Measurements from ENCODE around the gene EI24. TPM values are rescaled to one million over a fixed set of nuclear protein-coding genes. Genes with fewer than 3 reads are reported as not detected.
A peak's percentile ranks its signal among the peaks of the same experiment; 100 is the strongest.
"Not testable (repeated sequence)": the region's sequence is repeated elsewhere in the genome, so short reads cannot be mapped to it uniquely, and the experiment has no call there.

EI24 gene
- 88.4 and 100 TPM in 2 replicates for total RNA-seq (2014; rRNA removed)
- polyA plus RNA-seq (2012) = 77.2 TPM

DNA sequence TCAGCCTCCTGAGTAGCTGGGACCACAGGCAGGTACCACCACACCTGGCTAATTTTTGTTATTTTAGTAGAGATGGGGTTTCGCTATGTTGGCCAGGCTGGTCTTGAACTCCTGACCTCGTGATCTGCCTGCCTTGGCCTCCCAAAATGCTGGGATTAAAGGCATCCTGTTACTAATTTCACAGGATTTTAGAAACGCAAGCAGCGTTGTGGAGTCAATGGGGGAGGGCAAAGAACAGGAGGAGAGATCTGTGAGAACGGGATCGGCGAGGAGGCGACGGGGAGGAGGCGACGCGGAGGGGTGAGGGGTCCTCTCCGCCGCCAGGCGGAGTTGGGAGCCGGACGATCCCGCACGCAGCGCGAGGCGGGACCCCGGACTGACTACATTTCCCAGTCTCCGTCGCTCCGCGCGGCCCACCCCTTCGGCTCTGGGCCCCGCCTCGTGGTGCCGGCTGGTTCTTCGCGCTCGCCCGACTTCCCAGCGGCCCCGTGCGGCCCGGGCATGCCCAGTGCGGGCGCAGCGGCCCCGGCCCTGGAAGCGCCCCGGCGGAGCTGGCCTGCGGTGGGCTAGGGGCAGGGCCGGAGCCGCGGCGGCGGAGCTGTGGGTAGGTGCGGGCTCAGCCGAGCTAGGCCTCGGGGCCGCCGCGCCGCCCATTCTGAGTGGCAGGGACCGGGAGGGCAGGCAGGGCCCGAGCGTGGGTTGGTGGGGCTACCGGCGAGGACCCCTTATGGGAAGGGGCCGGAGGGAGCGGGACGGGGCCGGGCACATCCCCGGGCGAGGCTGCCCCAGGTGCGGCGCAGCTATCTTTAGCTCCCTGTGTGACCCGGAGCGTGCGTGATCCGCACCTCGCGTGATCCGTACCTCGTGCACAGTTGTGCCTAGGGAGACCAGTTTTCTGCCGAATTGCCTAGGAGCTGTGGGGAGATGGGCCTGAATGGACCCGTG, at the start of gene EI24:
EI24 (plus strand) TSS at position 508 of the 945 bp plus-strand sequence. CDS start 3,051 bp downstream, outside the sequence.
- DNase-seq (ENCODE audit: low read depth) = peak; percentile 90

DNA sequence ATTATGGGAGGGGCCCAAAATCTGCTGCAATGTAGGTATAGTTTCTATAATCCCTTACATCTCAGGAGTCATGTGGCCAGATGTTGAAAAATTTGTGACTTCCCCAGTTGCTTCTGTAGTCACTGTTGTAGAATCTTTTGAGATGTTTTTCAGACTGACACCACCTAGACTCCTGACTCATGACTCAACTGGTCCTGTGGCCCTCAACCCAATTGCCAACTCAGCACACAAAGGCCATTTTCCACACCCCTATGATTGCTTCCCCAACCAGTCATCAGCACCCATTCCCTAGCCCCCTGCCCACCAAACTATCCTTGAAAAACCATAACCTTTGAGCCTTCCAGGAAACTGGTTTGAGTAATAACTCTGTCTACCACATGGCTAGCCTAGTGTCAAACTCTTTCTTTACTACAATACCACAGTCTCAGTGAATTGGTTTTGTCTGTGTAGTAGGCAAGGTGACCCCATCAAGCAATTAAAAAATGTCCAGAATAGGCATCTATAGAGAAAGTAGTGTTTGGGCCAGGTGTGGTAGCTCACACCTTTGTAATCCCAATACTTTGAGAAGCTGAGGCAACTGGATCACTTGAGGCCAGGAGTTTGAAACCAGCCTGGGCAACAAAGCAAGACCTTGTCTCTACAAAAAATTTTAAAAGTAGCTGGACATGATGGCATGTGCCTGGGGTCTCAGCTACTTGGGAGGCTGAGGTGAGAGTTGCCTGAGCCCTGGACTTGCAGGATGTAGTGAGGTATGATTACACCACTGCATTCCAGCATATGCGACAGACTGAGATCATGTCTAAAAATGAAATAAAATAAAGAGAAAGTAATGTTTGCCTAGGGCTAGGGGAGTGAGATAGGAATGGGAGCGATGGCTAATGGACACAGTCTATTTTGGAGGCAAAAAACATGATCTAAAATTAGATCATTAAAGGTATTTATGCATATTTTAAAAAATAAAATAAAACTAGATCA, 49.1 kb upstream of the EI24 start:
- no peak for DNase-seq (ENCODE audit: low read depth)

DNA sequence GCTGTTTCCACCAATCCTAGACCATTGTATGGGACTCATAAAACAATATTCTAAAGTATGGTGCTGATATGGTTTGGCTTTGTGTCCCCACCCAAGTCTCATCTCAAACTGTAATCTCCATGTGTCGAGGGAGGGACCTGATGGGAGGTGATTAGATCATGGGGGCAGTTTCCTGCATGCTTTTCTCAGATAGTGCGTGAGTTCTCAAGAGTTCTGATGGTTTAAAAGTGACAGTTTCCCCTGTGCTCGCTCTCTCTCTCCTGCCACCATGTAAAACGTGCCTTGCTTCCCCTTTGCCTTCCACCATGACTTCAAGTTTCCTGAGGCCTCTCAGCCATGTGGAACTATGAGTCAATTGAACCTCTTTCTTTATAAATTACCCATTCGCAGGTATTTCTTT, 44.0 kb upstream of the EI24 start:
- no peak for DNase-seq (ENCODE audit: low read depth)

DNA sequence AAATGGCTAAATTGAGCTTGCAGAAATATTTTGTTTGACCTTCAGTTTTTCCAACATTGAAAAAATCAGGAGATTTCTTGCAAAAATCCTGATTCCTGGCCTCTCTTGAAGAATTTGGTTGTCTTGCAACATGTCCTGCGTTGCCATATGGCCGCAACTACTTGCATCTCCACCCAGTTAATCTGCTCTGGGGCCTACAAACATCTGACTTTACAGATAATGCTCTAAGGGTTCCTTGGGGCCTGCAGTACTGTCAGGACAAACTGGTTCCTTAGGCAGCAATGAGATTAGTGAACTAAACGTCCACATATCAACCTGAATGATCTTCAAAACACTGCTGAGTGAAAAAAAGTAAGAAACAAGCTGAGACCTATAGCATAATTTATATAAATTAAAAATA, 36.6 kb upstream of the EI24 start:
- no peak for DNase-seq (ENCODE audit: low read depth)

DNA sequence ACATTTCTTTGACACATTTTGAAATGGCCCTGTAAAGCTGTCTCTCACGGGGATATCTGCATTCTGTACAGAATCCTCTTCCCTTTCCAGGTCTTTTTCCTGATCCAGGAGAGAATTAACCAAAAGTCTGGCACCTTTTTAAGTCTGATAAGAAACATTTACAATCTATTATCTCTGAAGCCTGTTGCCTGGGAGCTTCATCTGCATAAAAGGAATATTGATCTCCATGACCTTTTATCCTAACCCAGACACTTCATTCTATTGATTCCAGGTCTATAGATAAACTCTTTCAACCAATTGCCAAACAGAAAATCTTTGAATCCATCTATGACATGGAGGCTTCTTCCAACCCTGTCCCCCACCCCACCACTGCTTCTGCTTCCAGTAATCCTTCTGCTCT, 33.7 kb upstream of the EI24 start:
- DNase-seq (ENCODE audit: low read depth) = no peak

DNA sequence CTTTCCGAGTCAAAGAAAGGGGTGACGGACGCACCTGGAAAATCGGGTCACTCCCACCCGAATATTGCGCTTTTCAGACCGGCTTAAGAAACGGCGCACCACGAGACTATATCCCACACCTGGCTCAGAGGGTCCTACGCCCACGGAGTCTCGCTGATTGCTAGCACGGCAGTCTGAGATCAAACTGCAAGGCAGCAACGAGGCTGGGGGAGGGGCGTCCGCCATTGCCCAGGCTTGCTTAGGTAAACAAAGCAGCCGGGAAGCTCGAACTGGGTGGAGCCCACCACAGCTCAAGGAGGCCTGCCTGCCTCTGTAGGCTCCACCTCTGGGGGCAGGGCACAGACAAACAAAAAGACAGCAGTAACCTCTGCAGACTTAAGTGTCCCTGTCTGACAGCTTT, 32.4 kb upstream of the EI24 start:
- not testable (repeated sequence) for DNase-seq (ENCODE audit: low read depth)

DNA sequence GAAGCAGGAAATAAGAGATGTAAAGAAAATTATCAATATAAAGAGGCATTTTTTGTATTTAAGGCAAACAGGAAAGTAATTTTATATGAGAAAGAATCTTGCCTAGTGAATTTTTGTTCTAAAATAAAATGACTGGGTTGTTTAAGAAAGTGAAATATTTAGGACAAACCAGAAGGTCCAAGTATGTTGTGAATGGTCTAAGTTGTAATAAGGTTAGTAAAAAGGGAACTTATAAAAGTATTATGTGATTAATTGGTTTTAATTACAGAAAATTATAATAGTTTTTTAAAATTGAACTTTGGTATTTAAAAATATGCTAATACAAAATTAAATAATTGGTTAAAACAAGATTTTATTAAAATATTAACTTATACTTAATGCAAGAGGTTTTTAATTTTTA, 26.6 kb upstream of the EI24 start:
- DNase-seq (ENCODE audit: low read depth) = peak; percentile 9

DNA sequence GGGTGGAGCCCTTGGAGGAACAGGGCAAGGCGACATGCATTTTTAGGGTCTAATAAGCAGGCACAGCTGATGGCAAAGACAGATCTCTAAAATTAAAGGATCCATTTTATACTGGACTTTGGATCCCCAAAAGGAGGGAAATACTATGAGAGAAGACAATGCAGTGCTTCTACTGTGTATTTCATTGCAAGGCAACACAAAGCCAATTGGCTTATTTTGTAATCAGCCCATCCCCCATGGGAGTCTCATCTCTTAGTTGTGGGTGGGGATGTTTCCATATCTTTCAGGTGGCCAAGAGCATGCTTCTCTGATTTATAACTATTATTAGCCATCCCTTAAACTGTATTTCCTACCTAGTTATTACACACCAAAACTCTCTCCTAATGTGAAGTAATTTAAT, 18.5 kb upstream of the EI24 start:
- no peak for DNase-seq (ENCODE audit: low read depth)

DNA sequence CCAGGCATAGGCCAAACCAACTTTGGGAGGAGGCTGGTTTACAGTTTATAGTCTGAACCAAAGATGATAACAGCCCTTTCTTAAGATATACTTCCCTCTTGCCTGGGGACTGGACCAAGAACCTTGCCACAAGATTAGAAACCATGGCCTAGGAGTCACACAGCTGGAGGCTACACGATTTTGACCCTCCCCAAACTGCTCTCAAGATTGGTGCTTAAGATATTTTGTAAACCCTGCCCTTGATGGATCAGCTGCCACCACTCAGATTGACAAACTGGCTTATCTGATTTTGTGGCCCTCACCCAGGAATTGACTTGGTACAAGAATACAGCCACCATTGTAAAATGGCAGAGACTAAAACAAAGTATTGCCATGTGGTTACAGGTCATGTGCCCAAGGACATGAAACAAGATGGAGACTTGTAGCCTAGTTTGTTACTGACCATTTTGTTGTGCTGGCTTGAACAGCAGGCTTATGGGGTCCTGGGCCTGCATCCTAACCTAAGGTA, 17.4 kb upstream of the EI24 start:
- no peak for DNase-seq (ENCODE audit: low read depth)

DNA sequence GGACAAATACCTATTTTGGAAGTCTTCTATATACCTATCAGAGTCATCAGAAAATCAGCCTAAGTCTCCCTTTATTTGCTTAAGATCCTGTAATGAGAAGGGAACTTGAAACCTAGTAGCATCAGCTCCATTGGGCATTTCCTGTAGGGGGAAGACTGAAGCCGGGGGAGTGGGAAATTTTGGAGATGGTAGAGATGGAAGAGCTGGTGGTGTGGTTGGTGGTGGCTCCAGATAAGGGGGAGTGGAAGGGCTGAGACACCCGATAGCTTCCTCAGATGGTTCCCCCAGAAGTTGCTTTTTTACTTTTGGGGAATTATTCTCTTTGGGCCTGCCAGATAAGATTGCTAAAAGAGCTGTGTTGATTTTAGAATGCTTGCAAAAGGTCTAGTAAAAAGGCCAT, 16.4 kb upstream of the EI24 start:
- no peak for DNase-seq (ENCODE audit: low read depth)

DNA sequence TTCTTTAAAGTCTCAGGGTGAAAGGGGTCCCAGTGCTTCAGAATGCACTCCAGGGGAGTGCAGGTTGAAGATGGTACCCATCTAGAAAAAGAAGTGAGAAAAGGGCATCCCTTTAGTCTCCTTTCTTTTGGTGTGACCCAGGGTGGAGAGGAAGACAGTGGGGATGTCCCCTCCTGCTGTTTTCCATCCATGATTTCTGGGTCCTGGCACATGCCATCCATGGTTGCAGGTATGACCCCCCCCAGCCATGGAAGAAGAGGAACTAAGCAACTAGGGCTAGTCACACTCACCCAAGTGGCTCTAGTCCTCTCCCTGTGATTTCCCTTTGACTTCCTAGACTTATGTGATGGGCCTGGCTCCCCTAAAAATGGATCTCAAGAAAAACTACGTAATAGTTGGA, 15.9 kb upstream of the EI24 start:
- DNase-seq (ENCODE audit: low read depth) = no peak

DNA sequence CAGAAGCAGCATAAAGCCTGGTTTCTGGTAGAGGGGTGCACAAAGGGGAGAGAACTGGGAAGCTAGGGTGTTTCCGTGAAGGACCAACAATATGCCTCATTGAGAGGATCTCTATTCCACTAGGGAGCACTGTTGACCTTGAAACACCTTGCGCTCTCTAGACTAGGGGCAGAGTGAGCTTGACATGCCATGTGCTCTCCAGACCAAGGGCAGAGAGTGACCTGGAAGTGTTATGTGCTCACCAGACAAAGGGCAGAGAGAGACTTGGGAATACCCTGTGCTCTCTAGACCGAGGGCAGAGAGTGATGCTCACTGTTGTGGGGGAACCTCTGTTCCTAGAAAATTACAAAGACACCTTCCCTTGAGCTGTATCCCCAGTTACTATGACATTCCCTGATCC, 15.2 kb upstream of the EI24 start:
- no peak for DNase-seq (ENCODE audit: low read depth)

DNA sequence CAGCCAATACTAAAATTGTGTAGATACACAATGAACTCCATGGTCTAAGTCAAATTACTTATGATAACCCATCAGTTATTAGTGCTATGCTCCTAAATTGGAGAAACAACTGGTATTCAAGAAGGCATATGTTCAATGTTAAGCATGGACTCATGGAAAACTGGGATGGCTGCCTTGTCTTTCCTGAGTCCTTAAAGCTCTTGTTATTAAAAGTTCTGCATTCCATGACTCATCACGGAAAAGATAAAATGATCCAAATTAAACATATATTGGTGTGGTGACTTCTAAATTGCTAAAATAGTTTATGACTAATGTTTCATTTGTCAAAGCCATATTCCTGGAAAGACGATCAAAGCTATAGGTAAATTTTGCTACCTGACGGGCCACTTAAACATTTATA, 9.4 kb upstream of the EI24 start:
- DNase-seq (ENCODE audit: low read depth) = no peak

DNA sequence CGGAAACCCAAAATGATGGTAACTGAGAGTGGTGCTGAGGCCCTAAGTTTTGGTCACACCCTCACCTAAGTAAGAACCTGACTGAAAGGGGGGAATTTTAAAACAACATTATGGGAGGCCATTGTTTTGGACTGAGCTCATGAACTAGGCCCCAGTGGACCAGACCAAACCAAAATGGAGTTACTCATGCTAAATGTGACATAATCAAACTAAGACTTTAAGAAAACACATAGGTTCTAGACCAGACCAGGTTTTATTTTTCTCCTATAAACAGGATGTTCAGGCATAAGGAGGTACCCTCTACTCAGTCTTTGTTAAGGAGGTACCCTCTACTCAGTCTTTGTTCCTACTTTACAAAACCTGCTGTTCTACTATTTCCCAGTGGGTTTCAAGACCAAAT, 7.4 kb upstream of the EI24 start:
- DNase-seq (ENCODE audit: low read depth) = no peak

DNA sequence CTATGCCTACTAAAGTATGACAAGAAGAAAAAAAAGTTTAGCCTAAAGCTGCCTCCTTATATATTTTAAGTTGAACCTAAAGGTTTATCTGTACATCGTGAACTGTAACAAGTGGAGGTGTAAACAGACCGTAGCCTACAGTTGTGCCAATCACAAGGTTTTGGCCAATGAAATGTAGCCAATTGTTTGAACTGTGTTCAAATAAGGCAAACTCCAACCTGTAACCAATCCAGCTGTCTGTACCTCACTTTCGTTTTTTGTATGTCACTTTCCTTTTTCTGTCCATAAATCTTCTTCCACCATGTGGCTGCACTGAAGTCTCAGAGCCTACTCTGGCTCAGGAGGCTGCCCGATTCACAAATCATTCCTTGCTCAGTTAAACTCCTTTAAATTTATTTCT, 6.8 kb upstream of the EI24 start:
- DNase-seq (ENCODE audit: low read depth) = no peak

DNA sequence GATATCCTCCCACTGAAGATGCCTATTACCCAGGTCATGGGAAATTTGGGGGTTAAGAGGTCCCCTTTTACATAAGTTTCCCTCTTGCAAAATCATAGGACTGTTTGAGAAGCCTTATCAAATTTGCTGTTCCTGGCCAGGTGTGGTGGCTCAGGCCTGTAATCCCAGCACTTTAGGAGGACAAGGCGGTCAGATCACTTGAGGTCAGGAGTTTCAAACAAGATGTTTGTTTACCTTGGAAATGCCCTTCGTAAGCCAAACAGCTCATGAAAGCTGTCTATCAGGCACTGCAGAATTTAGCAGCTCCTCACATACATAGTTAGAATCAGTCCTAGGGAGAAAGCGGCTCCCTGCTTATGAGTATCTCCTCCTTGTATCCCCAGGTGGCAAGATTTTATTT, 4.9 kb upstream of the EI24 start:
- no peak for DNase-seq (ENCODE audit: low read depth)

DNA sequence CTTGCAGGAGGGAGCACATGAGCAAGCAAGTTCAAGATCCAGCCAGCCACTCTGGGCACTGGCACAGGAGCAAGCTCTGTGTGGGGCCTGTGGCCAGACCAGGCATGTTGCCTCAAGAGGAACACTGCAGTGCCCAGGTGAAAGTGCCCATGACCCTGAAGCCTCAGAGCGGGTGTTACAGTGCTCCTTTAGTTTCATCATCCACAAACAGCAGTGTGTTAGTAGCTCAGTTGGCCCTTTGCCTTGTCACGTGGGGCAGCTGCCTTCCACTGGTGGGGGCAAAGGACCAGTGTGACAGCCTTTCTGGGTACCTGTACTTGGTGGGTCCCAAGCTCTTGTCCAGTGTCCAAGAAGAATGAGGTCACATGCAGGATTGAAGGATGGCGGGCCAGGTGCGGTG, 3.0 kb upstream of the EI24 start:
- DNase-seq (ENCODE audit: low read depth) = no peak

DNA sequence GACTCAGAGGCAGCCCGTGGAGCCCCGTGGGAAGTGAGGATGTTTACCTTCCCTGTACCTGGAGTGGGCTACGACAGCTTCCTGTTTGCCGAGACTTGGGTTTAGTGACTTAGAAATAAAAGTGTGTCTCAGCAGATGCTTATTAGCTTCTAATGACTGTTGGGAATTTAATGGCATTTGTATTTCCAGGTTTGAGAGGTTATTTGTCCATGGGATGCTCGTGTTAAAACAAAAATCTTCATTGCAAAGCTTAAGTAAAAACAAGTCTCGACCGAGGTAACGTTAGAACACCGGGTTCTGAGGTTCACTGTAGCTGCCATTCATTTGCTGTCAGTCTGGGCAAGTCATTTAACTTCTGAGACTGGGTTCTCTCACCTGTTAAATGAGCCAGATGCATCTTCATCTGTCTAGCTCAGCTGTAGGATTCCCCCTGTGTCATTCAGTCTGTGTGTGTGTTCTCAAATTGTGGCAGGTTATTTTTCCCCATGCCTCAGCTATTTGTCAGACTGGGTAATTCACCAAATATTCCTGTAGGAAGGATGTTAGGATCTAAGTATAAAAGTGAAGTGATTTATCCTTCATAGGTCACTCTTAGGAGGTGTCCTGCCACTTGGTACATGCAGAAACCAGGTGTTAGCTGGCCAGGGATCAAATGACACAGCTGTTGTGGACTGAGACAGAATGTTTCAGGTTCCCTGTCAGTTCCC, 791 bp downstream of the EI24 start:
- DNase-seq (ENCODE audit: low read depth) = peak; percentile 22

DNA sequence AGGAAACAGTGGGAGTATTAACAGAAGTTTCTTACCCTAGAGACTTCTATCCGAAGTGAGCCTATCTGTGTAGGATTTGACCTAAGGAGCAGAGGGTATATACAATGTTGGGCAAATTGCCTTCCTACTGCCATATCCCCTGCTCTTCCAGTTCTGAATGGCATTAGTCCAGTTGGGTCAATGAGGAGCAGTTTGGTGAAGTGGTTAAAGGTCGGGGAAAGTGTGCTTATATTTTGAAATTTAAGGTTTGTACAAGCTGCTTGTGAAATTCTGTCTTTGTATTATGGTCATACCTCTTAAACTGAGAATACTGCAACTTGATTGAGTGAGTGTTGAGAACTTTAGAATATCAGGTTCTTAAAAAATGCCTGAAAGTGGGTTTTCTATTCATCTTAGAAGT, 1.7 kb downstream of the EI24 start:
- DNase-seq (ENCODE audit: low read depth) = no peak

DNA sequence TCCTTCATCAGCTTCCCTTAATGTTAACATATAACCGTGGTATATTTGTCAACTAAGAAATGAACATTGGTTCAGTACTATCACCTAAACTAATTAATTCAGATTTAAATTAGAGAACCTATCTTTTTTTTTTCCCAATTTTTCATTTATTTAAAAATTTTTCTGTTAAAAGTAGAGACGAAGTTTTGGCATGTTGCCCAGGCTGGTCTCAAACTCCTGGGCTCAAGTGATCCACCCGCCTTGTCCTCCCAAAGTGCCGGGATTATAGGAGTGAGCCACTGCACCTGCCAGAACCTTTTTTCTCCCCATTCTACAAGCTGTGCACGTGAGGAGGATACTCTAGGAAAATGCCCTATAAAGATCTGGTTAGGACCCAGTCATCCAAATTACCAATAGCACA, 3.6 kb downstream of the EI24 start:
- no peak for DNase-seq (ENCODE audit: low read depth)

DNA sequence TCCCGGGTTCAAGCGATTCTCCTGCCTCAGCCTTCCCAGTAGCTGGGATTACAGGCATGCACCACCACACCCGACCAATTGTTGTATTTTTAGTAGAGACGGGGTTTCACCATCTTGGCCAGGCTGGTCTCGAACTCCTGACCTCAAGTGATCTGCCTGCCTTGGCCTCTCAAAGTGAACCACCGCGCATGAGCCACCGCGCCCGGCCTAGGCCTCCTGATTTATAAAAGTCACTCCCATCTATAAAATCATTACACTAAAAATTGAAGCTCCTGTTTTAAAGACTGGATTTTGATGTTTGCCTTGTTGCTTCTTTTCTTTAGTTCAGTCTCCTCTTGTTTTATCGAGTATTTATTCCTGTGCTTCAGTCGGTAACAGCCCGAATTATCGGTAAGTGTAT, 7.9 kb downstream of the EI24 start:
- DNase-seq (ENCODE audit: low read depth) = not testable (repeated sequence)

DNA sequence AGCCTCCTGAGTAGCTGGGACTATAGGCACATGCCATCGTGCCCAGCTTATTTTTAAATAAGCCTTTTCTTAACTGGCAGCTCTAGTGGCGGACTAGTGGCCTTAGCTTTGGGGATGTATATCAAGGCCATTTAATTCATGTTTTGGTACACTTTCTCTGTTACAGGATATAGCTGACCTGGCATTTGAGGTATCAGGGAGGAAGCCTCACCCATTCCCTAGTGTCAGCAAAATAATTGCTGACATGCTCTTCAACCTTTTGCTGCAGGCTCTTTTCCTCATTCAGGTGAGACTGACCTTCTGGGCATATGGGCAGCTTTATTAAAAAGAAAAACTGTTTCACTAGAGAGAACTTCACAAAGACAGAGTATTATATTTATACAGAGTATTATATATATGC, 9.5 kb downstream of the EI24 start:
- no peak for DNase-seq (ENCODE audit: low read depth)
